Prostate gland (tissue), 2 donors: ENCODE measurements around the gene KHNYN.

ENCODE experiments used
- CTCF ChIP-seq, 4 experiments: fragments of 200-600 bp in 2 of 4; fragments of 450-650 bp in 2 of 4; sonication (generic) in 2 of 4; IDR thresholded peaks; 1 replicate in 3 of 4; 2 replicates in 1 of 4; pipeline ENCODE4 v1.5.1; 2016 to 2019; ENCODE audit warnings: antibody characterized with exemption in 4 of 4, mild to moderate bottlenecking in 2 of 4, moderate library complexity in 2 of 4
- POLR2A ChIP-seq: fragments of 450-650 bp; IDR thresholded peaks from one replicate; pipeline ENCODE4 v1.6.1; 2016; ENCODE audit warnings: antibody characterized with exemption, mild to moderate bottlenecking
- POLR2AphosphoS5 ChIP-seq: sonication (generic); formaldehyde crosslinking; IDR thresholded peaks from one replicate; pipeline ENCODE4 v1.6.1; 2017; ENCODE audit warnings: antibody characterized with exemption

- TF ChIP-seq POLR2A (no peak), CTCF (IDR thresholded peaks at IDR 0.05) (no peak), POLR2AphosphoS5 (no peak)
Observed at GRCh38 chr14:24438223-24439097, 8.7 kb downstream of the KHNYN start.
